GM19455 (cell line): ENCODE data around the gene CTNNA3.
"Not testable (repeated sequence)": the region's sequence is repeated elsewhere in the genome, so short reads cannot be mapped to it uniquely, and the experiment has no call there.

Experiments used
- ATAC-seq: cut with Tn5 transposase; IDR thresholded peaks from one replicate; pipeline ENCODE4 v1.9.1; 2021; ENCODE audit not compliant: unreplicated experiment

The CTNNA3 gene

GRCh38 chr10:67259319-67259929, 436.6 kb downstream of the CTNNA3 start:
- ATAC-seq: no peak

GRCh38 chr10:67257427-67258144, 438.4 kb downstream of the CTNNA3 start:
- ATAC-seq: no peak

GRCh38 chr10:67257018-67257417, 439.0 kb downstream of the CTNNA3 start:
- no peak for ATAC-seq

- ATAC-seq: no peak
Observed at GRCh38 chr10:67250686-67251085, 445.3 kb downstream of the CTNNA3 start.

GRCh38 chr10:67246066-67246555, 449.9 kb downstream of the CTNNA3 start:
- ATAC-seq: no peak

GRCh38 chr10:67242528-67242927, 453.5 kb downstream of the CTNNA3 start:
- ATAC-seq: no peak

GRCh38 chr10:67241451-67241850, 454.5 kb downstream of the CTNNA3 start:
- ATAC-seq: no peak

GRCh38 chr10:67239864-67240497, 456.0 kb downstream of the CTNNA3 start:
- ATAC-seq: no peak

- not testable (repeated sequence) for ATAC-seq
Observed at GRCh38 chr10:67230680-67231500, 465.1 kb downstream of the CTNNA3 start.

- ATAC-seq: no peak
Observed at GRCh38 chr10:67225226-67225625, 470.8 kb downstream of the CTNNA3 start.

- ATAC-seq: no peak
Observed at GRCh38 chr10:67224553-67224952, 471.4 kb downstream of the CTNNA3 start.

GRCh38 chr10:67222934-67223333, 473.1 kb downstream of the CTNNA3 start:
- ATAC-seq: no peak

- ATAC-seq: no peak
Observed at GRCh38 chr10:67221939-67222494, 474.0 kb downstream of the CTNNA3 start.

GRCh38 chr10:67211680-67212079, 484.3 kb downstream of the CTNNA3 start:
- ATAC-seq: no peak

- ATAC-seq: not testable (repeated sequence)
Observed at GRCh38 chr10:67207923-67208322, 488.1 kb downstream of the CTNNA3 start.

- no peak for ATAC-seq
Observed at GRCh38 chr10:67200913-67201564, 495.0 kb downstream of the CTNNA3 start.

- no peak for ATAC-seq
Observed at GRCh38 chr10:67175354-67175753, 520.6 kb downstream of the CTNNA3 start.

GRCh38 chr10:67173787-67174186, 522.2 kb downstream of the CTNNA3 start:
- no peak for ATAC-seq

GRCh38 chr10:67171970-67172369, 524.0 kb downstream of the CTNNA3 start:
- ATAC-seq: no peak

- no peak for ATAC-seq
Observed at GRCh38 chr10:67156239-67156638, 539.8 kb downstream of the CTNNA3 start.
